ENCODE results near the gene FALEC. TPM values are rescaled to one million over a fixed set of nuclear protein-coding genes. Genes with fewer than 3 reads are reported as not detected.
A peak's percentile ranks its signal among the peaks of the same experiment; 100 is the strongest.
"Not testable (repeated sequence)": the region's sequence is repeated elsewhere in the genome, so short reads cannot be mapped to it uniquely, and the experiment has no call there.

FALEC gene
- total RNA-seq, 2 experiments from 2014 or later: not detected

DNA sequence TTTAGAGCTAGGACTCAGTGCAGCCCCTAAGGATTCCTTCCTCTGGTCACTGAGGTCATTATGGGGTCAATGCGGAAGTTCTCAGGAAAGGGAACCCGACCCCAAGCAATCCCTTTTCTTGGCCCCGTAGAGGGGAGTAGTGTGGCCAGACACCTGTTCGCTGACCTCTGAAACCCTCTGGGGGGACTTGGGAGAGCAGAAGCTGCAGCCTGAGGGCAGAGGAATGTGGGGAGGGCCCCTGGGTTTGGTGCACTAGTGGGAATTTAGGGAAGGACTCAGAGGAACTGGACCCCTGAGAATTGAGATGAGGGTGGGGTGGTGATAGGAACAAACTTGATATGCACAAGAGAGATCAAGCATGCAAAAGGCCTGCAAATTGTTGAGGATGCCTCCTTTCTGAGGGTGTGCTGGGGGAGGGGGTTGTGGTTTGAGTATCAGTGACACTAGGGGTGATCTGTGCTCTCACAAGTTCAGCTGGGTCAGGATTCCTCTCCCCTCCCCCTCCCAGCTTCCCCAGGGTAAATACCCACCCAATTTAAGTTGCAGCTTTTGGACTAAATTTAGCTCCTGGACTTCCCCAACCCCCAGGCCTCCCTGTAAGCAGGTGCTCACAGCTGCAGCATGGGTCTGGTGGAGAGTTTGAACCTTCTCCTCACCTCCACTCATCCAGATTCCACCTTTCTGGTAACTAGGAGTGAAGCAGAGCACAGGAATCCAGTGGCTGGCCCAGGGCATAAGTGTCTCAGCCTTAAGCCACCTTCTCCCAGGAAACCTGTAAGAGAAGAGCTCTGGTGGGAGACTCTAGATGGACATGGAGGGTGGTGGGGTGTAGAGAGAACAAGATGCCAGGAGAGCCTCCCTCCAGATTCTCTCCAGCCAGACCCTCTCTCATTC lies 47.1 kb downstream of the FALEC start:
- H3K27ac Mint-ChIP-seq: peak overlapping the region; percentile 99
- peaks cover 6% of the 10 kb centered on the region for H3K36me3 Mint-ChIP-seq (ENCODE audit: low read depth)
- ChIA-PET CTCF (interaction anchor here (0.6 to 11.2 kb wide), 7 partner anchors 12 to 433 kb away, joined by 3 to 324 read pairs (median 5); partner anchors contain the start of genes ADAMTSL4, ENSA and MCL1), POLR2A (interaction anchor here (0.8 to 24.5 kb wide), 10 partner anchors 11 to 415 kb away, joined by 3 to 678 read pairs (median 4); partner anchors contain the start of genes ENSA, MCL1 and TARS2)
- no peaks in the 10 kb centered on the region for H3K9me3 Mint-ChIP-seq
- H3K4me3 Mint-ChIP-seq: peak overlapping the region; percentile 88
- H3K27me3 Mint-ChIP-seq: no peaks in the 10 kb centered on the region
- ATAC-seq (peak; percentile 40), DNase-seq (peak; percentile 97)
- intact Hi-C loops (cut with micrococcal nuclease): loop anchor here (2.0 to 10.0 kb wide), 4 partner anchors 16 to 132 kb away; partner anchors contain the start of genes ENSA, GOLPH3L and MCL1
- TF ChIP-seq, protein P1, sequence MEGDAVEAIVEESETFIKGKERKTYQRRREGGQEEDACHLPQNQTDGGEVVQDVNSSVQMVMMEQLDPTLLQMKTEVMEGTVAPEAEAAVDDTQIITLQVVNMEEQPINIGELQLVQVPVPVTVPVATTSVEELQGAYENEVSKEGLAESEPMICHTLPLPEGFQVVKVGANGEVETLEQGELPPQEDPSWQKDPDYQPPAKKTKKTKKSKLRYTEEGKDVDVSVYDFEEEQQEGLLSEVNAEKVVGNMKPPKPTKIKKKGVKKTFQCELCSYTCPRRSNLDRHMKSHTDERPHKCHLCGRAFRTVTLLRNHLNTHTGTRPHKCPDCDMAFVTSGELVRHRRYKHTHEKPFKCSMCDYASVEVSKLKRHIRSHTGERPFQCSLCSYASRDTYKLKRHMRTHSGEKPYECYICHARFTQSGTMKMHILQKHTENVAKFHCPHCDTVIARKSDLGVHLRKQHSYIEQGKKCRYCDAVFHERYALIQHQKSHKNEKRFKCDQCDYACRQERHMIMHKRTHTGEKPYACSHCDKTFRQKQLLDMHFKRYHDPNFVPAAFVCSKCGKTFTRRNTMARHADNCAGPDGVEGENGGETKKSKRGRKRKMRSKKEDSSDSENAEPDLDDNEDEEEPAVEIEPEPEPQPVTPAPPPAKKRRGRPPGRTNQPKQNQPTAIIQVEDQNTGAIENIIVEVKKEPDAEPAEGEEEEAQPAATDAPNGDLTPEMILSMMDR (IDR thresholded peaks at IDR 0.05): no peak
- H3K4me1 Mint-ChIP-seq (ENCODE audit: low read depth): peaks cover 54% of the 10 kb centered on the region

DNA sequence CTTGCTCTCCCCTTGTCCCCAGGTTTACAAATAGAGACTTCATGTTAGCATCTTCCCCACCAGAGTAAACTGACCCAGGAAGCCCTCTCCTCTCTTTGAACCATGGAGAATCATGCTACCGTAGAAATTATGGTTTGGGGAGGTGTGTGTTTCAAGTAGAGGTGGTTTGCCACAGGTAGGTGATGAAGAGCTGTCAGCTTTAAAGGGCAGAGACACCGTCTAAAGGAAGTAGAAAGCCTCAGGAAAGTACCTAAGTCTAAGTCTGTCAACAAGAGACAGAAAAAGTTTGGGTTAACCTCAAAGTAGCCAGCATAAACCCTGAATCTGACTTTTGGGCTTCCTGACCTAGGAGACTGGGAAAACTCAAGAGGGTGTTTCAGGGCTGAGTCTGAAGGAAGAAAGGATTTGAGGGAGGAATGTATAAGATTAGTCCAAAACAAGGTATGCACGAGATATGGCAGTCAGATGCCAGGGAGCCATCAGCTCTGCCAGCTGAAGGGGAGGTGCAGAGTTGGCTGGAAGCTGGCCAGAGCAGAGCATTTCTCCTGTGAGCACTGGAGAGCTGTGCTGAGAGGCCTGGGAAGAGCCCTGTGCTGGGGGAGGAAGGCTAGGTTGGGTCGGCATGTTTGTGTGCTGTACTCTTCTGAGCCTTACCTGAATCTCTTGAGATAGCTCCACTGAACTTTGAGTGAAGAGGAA lies 47.9 kb downstream of the FALEC start:
- Mint-ChIP-seq H3K9me3 (no peaks in the 10 kb centered on the region), H3K4me3 (peak overlapping the region; percentile 88), H3K27ac (peak overlapping the region; percentile 99), H3K4me1 (ENCODE audit: low read depth) (peaks cover 62% of the 10 kb centered on the region), H3K27me3 (no peaks in the 10 kb centered on the region), H3K36me3 (ENCODE audit: low read depth) (peaks cover 6% of the 10 kb centered on the region)
- ATAC-seq (peak; percentile 34), DNase-seq (peak; percentile 64)
- CTCF ChIA-PET: interaction anchor here (0.6 to 11.2 kb wide), 6 partner anchors 12 to 432 kb away, joined by 3 to 324 read pairs (median 24); partner anchors contain the start of genes ADAMTSL4, ENSA and MCL1
- POLR2A ChIA-PET: interaction anchor here (0.8 to 24.5 kb wide), 6 partner anchors 12 to 91 kb away, joined by 3 to 678 read pairs (median 6); partner anchors contain the start of genes ENSA, MCL1 and TARS2
- TF ChIP-seq, protein P1 (IDR thresholded peaks at IDR 0.05): no peak
- intact Hi-C loops (cut with micrococcal nuclease): loop anchor here (2.0 to 10.0 kb wide), 4 partner anchors 15 to 131 kb away; partner anchors contain the start of genes ENSA, GOLPH3L and MCL1

DNA sequence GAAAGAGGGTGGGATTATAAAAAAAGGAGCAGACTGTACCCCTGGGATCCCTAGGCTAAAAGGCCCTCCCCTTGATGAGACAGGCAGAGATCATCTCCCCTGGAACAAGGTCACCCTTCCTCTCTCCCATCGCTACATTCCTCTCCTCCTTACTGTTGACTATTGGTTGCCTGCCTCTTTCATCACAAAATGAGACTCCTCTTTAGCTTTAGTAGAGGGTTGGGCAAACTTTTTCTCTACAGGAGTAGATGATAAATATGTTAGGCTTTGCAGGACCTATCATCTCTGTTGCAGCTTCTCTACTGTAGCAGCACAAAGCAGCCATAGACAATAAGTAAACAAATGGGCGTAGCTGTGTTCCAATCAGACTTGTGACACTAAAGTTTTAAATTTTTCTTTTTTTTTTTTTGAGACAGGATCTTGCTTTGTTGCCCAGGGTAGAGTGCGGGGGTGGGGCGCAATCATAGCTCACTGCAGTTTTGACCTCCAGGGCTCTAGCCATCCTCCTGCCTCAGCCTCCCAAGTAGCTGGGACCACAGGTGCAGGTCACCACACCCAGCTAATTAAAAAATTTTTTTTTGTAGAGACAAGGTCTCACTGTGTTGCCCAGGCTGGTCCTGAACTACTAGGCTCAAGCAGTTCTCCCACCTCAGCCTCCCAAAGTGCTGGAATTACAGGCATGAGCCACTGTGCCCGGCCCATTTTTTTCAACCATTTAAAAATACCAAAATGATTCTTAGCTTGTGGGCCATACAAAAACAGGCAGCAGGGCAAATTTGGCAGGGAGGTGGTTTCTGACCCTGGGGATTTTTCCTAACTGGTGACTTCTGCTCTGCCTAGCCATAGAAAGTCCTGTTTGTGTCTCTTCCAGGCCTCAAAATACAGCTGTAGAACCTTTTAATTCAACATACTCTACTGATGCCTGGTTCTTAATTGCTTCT lies 48.8 kb downstream of the FALEC start:
- Mint-ChIP-seq H3K27me3 (no peaks in the 10 kb centered on the region), H3K9me3 (no peaks in the 10 kb centered on the region), H3K36me3 (ENCODE audit: low read depth) (peaks cover 9% of the 10 kb centered on the region), H3K27ac (peak overlapping the region; percentile 99), H3K4me1 (ENCODE audit: low read depth) (peaks cover 68% of the 10 kb centered on the region), H3K4me3 (peak overlapping the region; percentile 88)
- DNase-seq (peak; percentile 61), ATAC-seq (no peak)
- intact Hi-C loops (cut with micrococcal nuclease): loop anchor here (10.0 kb wide), 1 partner anchor 130 kb away; the partner anchor contains the start of gene GOLPH3L
- TF ChIP-seq, protein P1 (IDR thresholded peaks at IDR 0.05): no peak
- POLR2A ChIA-PET: interaction anchor here (0.6 to 24.5 kb wide), 5 partner anchors 12 to 190 kb away, joined by 3 to 678 read pairs (median 5); partner anchors contain the start of genes ENSA, MCL1 and TARS2
- CTCF ChIA-PET: interaction anchor here (7.1 to 11.2 kb wide), 3 partner anchors 11 to 56 kb away, joined by 45 to 324 read pairs (median 237); partner anchors contain the start of genes ADAMTSL4, ENSA and MCL1

DNA sequence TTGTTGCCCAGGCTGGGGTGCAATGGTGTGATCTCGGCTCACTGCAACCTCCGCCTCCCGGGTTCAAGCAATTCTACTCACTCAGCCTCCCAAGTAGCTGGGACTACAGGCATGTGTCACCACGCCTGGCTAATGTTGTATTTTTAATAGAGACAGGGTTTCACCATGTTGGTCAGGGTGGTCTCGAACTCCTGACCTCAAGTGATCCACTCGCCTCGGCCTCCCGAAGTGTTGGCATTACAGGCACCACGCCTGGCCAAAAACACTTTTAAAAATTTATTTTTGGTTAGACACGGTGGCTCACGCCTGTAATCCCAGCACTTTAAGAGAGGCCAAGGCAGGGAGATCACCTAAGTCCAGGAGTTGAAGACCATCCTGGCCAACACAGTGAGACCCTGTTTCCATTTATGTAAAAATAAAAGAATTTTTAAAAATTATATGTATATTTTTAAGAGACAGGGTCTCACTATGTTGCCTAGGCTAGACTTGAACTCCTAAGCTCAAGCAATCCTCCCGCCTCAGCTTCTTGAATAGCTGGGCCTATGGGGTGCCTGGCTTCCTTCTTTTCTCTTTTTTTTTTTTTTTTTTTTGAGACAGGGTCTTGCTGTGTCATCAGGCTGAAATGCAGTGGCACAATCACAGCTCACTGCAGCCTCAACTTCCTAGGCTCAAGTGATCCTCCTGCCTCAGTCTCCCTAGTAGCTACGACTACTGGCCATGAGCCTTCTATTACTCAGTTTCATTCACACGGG lies 49.9 kb downstream of the FALEC start:
- CTCF ChIA-PET: interaction anchor here (0.8 to 11.2 kb wide), 4 partner anchors 10 to 220 kb away, joined by 3 to 324 read pairs (median 140); partner anchors contain the start of genes ENSA and MCL1

More for the DNA sequence above, 49.9 kb downstream of the FALEC start:
- H3K27me3 Mint-ChIP-seq, H3K9me3 Mint-ChIP-seq, DNase-seq, ATAC-seq, H3K4me3 Mint-ChIP-seq: not testable (repeated sequence)
- Mint-ChIP-seq H3K27ac (peak overlapping the region; percentile 99), H3K4me1 (ENCODE audit: low read depth) (peaks cover 74% of the 10 kb centered on the region), H3K36me3 (ENCODE audit: low read depth) (peaks cover 18% of the 10 kb centered on the region)
- POLR2A ChIA-PET: interaction anchor here (0.6 to 24.5 kb wide), 3 partner anchors 11 to 189 kb away, joined by 3 to 678 read pairs (median 542); partner anchors contain the start of genes ENSA and MCL1
- intact Hi-C loops (cut with micrococcal nuclease): loop anchor here (10.0 kb wide), 1 partner anchor 129 kb away; the partner anchor contains the start of gene GOLPH3L

All from activated CD8-positive, alpha-beta T cell treated with anti-CD3 and anti-CD28 coated beads for 36 hours (primary cell).